ENCODE results near the gene GGN. TPM values are rescaled to one million over a fixed set of nuclear protein-coding genes. Genes with fewer than 3 reads are reported as not detected.

GGN gene
- polyA plus RNA-seq, 3 donors: 0.31 to 0.56 (median 0.50) TPM

Other genes starting within 250 kb of the GGN start
- gene DPF1, start 163.8 kb downstream of the GGN start, polyA plus RNA-seq (ENCODE audit: insufficient read length in 3 of 3): 1 to 10 TPM; 1.1 to 1.3 (median 1.1) TPM
- 1 to 10 TPM; 5.2 to 6.4 (median 6.3) TPM for gene PPP1R14A, start 131.7 kb downstream of the GGN start, polyA plus RNA-seq (ENCODE audit: insufficient read length in 3 of 3)
- gene SPINT2, start 123.5 kb downstream of the GGN start, polyA plus RNA-seq (ENCODE audit: insufficient read length in 3 of 3): 100 to 1,000 TPM; 304 to 350 (median 332) TPM
- 10 to 100 TPM in 2 of 3 donors, 1 to 10 TPM in 1; 5.2 to 10.7 (median 10.5) TPM for gene C19orf33, start 83.8 kb downstream of the GGN start, polyA plus RNA-seq (ENCODE audit: insufficient read length in 3 of 3)
- 10 to 100 TPM; 26.0 to 33.7 (median 30.8) TPM for gene YIF1B, start 72.1 kb downstream of the GGN start, polyA plus RNA-seq (ENCODE audit: insufficient read length in 3 of 3)
- gene KCNK6, start 68.2 kb downstream of the GGN start, polyA plus RNA-seq (ENCODE audit: insufficient read length in 3 of 3): 1 to 10 TPM; 3.1 to 3.3 (median 3.3) TPM
- gene CATSPERG, start 52.2 kb downstream of the GGN start, polyA plus RNA-seq (ENCODE audit: insufficient read length in 3 of 3): 1 to 10 TPM; 3.8 to 5.0 (median 3.9) TPM
- 100 to 1,000 TPM; 161 to 172 (median 169) TPM for gene PSMD8, start 13.5 kb downstream of the GGN start, polyA plus RNA-seq (ENCODE audit: insufficient read length in 3 of 3)
- gene SPRED3, start 663 bp upstream of the GGN start, polyA plus RNA-seq (ENCODE audit: insufficient read length in 3 of 3): 1 to 10 TPM; 1.1 TPM
- gene FAM98C, start 15.1 kb upstream of the GGN start, polyA plus RNA-seq (ENCODE audit: insufficient read length in 3 of 3): 10 to 100 TPM; 10.6 to 13.4 (median 11.9) TPM
- under 1 TPM; 0.60 to 0.90 (median 0.81) TPM for gene RASGRP4, start 38.2 kb upstream of the GGN start, polyA plus RNA-seq (ENCODE audit: insufficient read length in 3 of 3)
- gene RYR1, start 45.7 kb upstream of the GGN start, polyA plus RNA-seq (ENCODE audit: insufficient read length in 3 of 3): 1 to 10 TPM; 4.2 to 5.0 (median 4.6) TPM
- 1 to 10 TPM; 2.5 to 2.9 (median 2.6) TPM for gene MAP4K1, start 229.9 kb upstream of the GGN start, polyA plus RNA-seq (ENCODE audit: insufficient read length in 3 of 3)
- 100 to 1,000 TPM; 339 to 385 (median 343) TPM for gene EIF3K, start 231.2 kb upstream of the GGN start, polyA plus RNA-seq (ENCODE audit: insufficient read length in 3 of 3)

Data from right renal cortex interstitium (tissue), 3 donors.